PFSK-1 (cell line): ENCODE measurements around the gene PSMC4.

ENCODE experiments used
- FOXP2 ChIP-seq: optimal IDR thresholded peaks from 2 replicates; pipeline ENCODE3; 2011; ENCODE audit warnings: borderline replicate concordance, control low read depth, inconsistent platforms; ENCODE audit not compliant: insufficient read depth; ENCODE audit errors: extremely low read length, extremely low read depth
- POLR2AphosphoS5 ChIP-seq: IDR thresholded peaks from 2 replicates; pipeline ENCODE4 v1.6.1; 2012; ENCODE audit warnings: low read depth, mild to moderate bottlenecking, control low read depth, low read length, moderate library complexity
- REST ChIP-seq, 2 experiments: IDR thresholded peaks; 2 replicates each; pipeline versions ENCODE4 v1.6.1 to v1.8.0; 2011 to 2012; ENCODE audit warnings: low read depth in 2 of 2, low read length in 2 of 2, control low read depth in 1 of 2, inconsistent platforms in 1 of 2, mild to moderate bottlenecking in 1 of 2, moderate library complexity in 1 of 2; ENCODE audit not compliant: insufficient read depth in 1 of 2
- SIN3A ChIP-seq: IDR thresholded peaks from 2 replicates; pipeline ENCODE4 v1.6.1; 2012; ENCODE audit warnings: mild to moderate bottlenecking, low read length, moderate library complexity, borderline replicate concordance; ENCODE audit not compliant: insufficient read depth
- TAF1 ChIP-seq: IDR thresholded peaks from 2 replicates; pipeline ENCODE4 v1.6.1; 2012; ENCODE audit warnings: low read length, control low read depth, borderline replicate concordance; ENCODE audit not compliant: insufficient read depth

PSMC4 gene

GRCh38 chr19:39963898-39964297 is 7.1 kb upstream of the PSMC4 start:
- TF ChIP-seq FOXP2 (no peak), SIN3A (no peak), REST (IDR thresholded peaks at IDR 0.05; ENCODE audit: insufficient read depth in 1 of 2, low read depth in 2 of 2, low read length in 2 of 2) (no peak), TAF1 (no peak), POLR2AphosphoS5 (no peak)

GRCh38 chr19:39966617-39967016 is 4.3 kb upstream of the PSMC4 start:
- TF ChIP-seq POLR2AphosphoS5, result no peak
- no peak for TF ChIP-seq TAF1
- TF ChIP-seq FOXP2, result no peak
- TF ChIP-seq SIN3A, result no peak
- no peak for TF ChIP-seq REST (IDR thresholded peaks at IDR 0.05; ENCODE audit: insufficient read depth in 1 of 2, low read depth in 2 of 2, low read length in 2 of 2)

DNA sequence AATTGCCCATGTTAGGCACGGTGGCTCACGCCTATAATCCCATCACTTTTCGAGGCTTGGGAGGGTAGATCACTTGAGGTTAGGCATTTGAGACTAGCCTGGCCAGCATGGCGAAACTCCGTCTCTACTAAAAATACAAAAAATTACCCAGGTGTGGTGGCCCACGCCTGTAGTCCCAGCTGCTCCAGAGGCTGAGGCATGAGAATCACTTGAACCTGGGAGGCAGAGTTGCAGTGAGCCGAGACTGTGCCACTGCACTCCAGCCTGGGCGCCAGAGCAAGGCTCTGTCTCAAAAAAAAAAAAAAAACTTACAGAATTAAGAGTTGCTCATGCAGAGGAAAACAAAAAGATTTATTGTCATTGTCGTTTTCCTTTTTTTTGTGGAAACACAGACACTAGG is 3.4 kb upstream of the PSMC4 start:
- TF ChIP-seq FOXP2 (no peak), REST (IDR thresholded peaks at IDR 0.05; ENCODE audit: insufficient read depth in 1 of 2, low read depth in 2 of 2, low read length in 2 of 2) (no peak), POLR2AphosphoS5 (no peak), TAF1 (no peak), SIN3A (no peak)

GRCh38 chr19:39968789-39969188 is 2.2 kb upstream of the PSMC4 start:
- TF ChIP-seq FOXP2, result no peak
- no peak for TF ChIP-seq POLR2AphosphoS5
- TF ChIP-seq REST (IDR thresholded peaks at IDR 0.05; ENCODE audit: insufficient read depth in 1 of 2, low read depth in 2 of 2, low read length in 2 of 2), result no peak
- TF ChIP-seq TAF1, result no peak
- no peak for TF ChIP-seq SIN3A

DNA sequence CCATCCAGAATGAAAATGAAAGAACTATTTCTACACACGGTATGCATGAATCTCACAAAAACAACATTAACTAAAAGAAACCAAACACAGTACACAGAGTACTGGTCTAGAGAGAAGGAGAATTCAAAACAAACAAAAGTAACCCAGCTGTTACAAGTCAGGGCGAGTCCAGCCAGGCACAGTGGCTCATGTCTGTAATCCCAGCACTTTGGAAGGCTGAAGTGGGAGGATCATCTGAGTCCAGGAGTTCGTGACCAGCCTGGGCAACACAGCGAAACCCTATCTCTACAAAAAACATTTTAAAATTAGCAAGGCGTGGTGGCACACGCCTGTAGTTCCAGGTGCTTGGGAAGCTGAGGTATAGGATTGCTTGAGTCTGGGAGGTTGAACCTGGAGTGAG is 1.7 kb upstream of the PSMC4 start:
- TF ChIP-seq SIN3A (no peak), FOXP2 (no peak), REST (IDR thresholded peaks at IDR 0.05; ENCODE audit: insufficient read depth in 1 of 2, low read depth in 2 of 2, low read length in 2 of 2) (no peak), TAF1 (no peak), POLR2AphosphoS5 (no peak)
